K562 (cell line): ENCODE results near the gene CACNA1I. TPM values are rescaled to one million over a fixed set of nuclear protein-coding genes. Genes with fewer than 3 reads are reported as not detected.

ENCODE experiments used
- E2F5 ChIP-seq: sonication (generic); formaldehyde crosslinking; IDR thresholded peaks from 2 replicates; pipeline ENCODE4 v1.8.0; 2022; ENCODE audit warnings: mild to moderate bottlenecking, missing genetic modification reagents
- IFI16 ChIP-seq: fragments of 250-450 bp; sonication (Bioruptor Pico); IDR thresholded peaks from 2 replicates; pipeline ENCODE4 v2.1.2; 2022; ENCODE audit warnings: mild to moderate bottlenecking, inconsistent platforms
- MYC ChIP-seq, 2 experiments: fragments of 250-450 bp in 1 of 2; sonication (Bioruptor Pico) in 1 of 2; IDR thresholded peaks; 2 replicates each; pipeline versions ENCODE4 v1.5.1 to v1.6.1; 2012 to 2021; ENCODE audit warnings: low read depth in 2 of 2, borderline replicate concordance in 1 of 2, improper control_type of control experiment in 1 of 2, low read length in 1 of 2, mild to moderate bottlenecking in 1 of 2, moderate library complexity in 1 of 2
- RCOR1 ChIP-seq, 2 experiments: IDR thresholded peaks; 2 replicates each; pipeline ENCODE4 v1.6.1; 2012; ENCODE audit warnings: low read depth in 2 of 2, low read length in 2 of 2, borderline replicate concordance in 1 of 2, improper control_type of control experiment in 1 of 2
- STAG1 ChIP-seq: sonication (generic); formaldehyde crosslinking; IDR thresholded peaks from 2 replicates; pipeline ENCODE4 v1.5.0; 2020; ENCODE audit warnings: missing genetic modification reagents, borderline replicate concordance
- TEAD1 ChIP-seq, 2 experiments: fragments of 450-650 bp in 1 of 2; sonication (generic) in 1 of 2; formaldehyde crosslinking; IDR thresholded peaks; 2 replicates each; pipeline versions ENCODE4 v1.4.0 to v1.8.0; 2020 to 2022; ENCODE audit warnings: mild to moderate bottlenecking in 2 of 2, missing genetic modification reagents in 1 of 2
- TRIM28 ChIP-seq: fragments of 450-650 bp; IDR thresholded peaks from 2 replicates; pipeline ENCODE4 v1.6.1; 2017
- ZBED1 ChIP-seq: IDR thresholded peaks from 2 replicates; pipeline ENCODE4 v1.6.1; 2014
- ZHX1 ChIP-seq: fragments of 150-350 bp; conservative IDR thresholded peaks from 2 replicates; pipeline ENCODE4 v1.6.1; 2014; ENCODE audit warnings: low read length
- ZNF197 ChIP-seq: fragments of 200-800 bp; sonication (Bioruptor generic); IDR thresholded peaks from 2 replicates; pipeline ENCODE4 v1.6.1; 2016; ENCODE audit warnings: low read depth, missing genetic modification characterization, missing compliant biosample characterization
- ZNF764 ChIP-seq: fragments of 250-450 bp; sonication (Bioruptor Pico); IDR thresholded peaks from 2 replicates; pipeline ENCODE4 v1.4.0; 2020; ENCODE audit warnings: low read depth, mild to moderate bottlenecking, moderate library complexity
- polyA plus RNA-seq, 8 experiments: library from polyadenylated mRNA; depleted of rRNA in 4 of 8; stranded (reverse) in 5 of 8; unstranded in 3 of 8; fragments of >200 nt; fragmentation: Nextera tagmentation in 2 of 8; fragmentation: Illumina TruSeq in 1 of 8; extraction: Ambion mirVana in 2 of 8; extraction: Trizol in 1 of 8; gene quantifications; 2 replicates each; pipeline versions ENCODE4 v1.2.1 to v1.2.3, GENCODE V29; 2011 to 2014; ENCODE audit warnings: inconsistent platforms in 1 of 8, missing spikeins in 1 of 8
- total RNA-seq, 7 experiments: library from RNA; depleted of rRNA in 6 of 7; stranded (reverse); fragments of >200 nt in 6 of 7; fragmentation: Illumina TruSeq in 2 of 7; extraction: Trizol in 2 of 7; gene quantifications; 2 replicates each; pipeline versions ENCODE4 v1.2.1 to v1.2.3, GENCODE V29; 2011 to 2021; ENCODE audit warnings: low replicate concordance in 1 of 7
- TF ChIP-seq, protein P1 (sequence below), 2 experiments: fragments of 150-350 bp in 1 of 2; IDR thresholded peaks; 2 replicates each; pipeline ENCODE4 v1.6.1; 2012 to 2016; ENCODE audit warnings: low read depth in 2 of 2, low read length in 2 of 2, mild to moderate bottlenecking in 1 of 2, moderate library complexity in 1 of 2
- TF ChIP-seq, protein P2 (sequence below): conservative IDR thresholded peaks from 2 replicates; pipeline ENCODE4 v1.6.1; 2011; ENCODE audit warnings: low read depth, mild to moderate bottlenecking, low read length; ENCODE audit not compliant: control insufficient read depth
- TF ChIP-seq, protein P3 (sequence below): sonication (generic); formaldehyde crosslinking; IDR thresholded peaks from 2 replicates; pipeline ENCODE4 v1.9.0; 2022; ENCODE audit warnings: mild to moderate bottlenecking, missing genetic modification reagents

CACNA1I gene
- total and polyA plus RNA-seq, 9 of the 15 experiments (the other 6 are each of a cell fraction or from before 2014, with no cell fraction given): 0.01 to 0.79 (median 0.32) TPM; not detected in 1

DNA sequence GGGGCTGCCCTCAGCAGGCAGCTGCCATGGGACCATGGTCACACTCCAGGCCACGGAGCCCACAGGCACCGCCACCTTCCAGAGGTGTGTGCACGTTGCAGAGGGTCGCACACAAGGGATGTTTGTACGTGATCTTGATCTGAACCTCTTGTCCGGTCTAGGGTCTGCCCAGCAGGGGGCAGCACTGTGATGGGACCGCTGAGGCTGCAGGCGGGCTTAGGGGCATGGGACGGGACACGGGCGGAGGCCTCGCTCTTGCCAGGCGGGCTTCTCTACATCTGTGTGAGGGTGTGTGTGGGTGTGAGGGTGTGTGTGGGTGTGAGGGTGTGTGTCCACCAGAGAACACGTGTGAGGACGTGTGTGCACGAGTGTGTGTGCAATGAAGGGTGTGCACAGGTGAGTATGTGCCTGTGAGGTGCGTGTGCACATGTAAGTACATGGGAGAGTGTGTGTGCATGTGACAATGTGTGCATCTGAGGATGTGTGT lies 52.4 kb downstream of the CACNA1I start (continued):
- TF ChIP-seq, protein P1, sequence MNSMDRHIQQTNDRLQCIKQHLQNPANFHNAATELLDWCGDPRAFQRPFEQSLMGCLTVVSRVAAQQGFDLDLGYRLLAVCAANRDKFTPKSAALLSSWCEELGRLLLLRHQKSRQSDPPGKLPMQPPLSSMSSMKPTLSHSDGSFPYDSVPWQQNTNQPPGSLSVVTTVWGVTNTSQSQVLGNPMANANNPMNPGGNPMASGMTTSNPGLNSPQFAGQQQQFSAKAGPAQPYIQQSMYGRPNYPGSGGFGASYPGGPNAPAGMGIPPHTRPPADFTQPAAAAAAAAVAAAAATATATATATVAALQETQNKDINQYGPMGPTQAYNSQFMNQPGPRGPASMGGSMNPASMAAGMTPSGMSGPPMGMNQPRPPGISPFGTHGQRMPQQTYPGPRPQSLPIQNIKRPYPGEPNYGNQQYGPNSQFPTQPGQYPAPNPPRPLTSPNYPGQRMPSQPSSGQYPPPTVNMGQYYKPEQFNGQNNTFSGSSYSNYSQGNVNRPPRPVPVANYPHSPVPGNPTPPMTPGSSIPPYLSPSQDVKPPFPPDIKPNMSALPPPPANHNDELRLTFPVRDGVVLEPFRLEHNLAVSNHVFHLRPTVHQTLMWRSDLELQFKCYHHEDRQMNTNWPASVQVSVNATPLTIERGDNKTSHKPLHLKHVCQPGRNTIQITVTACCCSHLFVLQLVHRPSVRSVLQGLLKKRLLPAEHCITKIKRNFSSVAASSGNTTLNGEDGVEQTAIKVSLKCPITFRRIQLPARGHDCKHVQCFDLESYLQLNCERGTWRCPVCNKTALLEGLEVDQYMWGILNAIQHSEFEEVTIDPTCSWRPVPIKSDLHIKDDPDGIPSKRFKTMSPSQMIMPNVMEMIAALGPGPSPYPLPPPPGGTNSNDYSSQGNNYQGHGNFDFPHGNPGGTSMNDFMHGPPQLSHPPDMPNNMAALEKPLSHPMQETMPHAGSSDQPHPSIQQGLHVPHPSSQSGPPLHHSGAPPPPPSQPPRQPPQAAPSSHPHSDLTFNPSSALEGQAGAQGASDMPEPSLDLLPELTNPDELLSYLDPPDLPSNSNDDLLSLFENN (IDR thresholded peaks at IDR 0.05; ENCODE audit: low read depth in 2 of 2, low read length in 2 of 2): no peak
- TF ChIP-seq, protein P2, sequence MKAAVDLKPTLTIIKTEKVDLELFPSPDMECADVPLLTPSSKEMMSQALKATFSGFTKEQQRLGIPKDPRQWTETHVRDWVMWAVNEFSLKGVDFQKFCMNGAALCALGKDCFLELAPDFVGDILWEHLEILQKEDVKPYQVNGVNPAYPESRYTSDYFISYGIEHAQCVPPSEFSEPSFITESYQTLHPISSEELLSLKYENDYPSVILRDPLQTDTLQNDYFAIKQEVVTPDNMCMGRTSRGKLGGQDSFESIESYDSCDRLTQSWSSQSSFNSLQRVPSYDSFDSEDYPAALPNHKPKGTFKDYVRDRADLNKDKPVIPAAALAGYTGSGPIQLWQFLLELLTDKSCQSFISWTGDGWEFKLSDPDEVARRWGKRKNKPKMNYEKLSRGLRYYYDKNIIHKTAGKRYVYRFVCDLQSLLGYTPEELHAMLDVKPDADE: no peak
- TF ChIP-seq IFI16: no peak
- TF ChIP-seq MYC (IDR thresholded peaks at IDR 0.05; ENCODE audit: low read depth, low read length): no peak
- no peak for TF ChIP-seq MYC (CRISPR knock-in tag; IDR thresholded peaks at IDR 0.05; ENCODE audit: borderline replicate concordance, low read depth)
- TF ChIP-seq ZNF197 (CRISPR knock-in tag): no peak
- TF ChIP-seq ZHX1: no peak
- TF ChIP-seq, protein P3, sequence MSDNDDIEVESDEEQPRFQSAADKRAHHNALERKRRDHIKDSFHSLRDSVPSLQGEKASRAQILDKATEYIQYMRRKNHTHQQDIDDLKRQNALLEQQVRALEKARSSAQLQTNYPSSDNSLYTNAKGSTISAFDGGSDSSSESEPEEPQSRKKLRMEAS (CRISPR knock-in tag): no peak
- TF ChIP-seq TEAD1 (CRISPR knock-in tag; IDR thresholded peaks at IDR 0.05): no peak
- TF ChIP-seq STAG1 (CRISPR knock-in tag): peak; percentile 69; the same call in 1 of the 2 replicates
- TF ChIP-seq ZNF764 (CRISPR knock-in tag): no peak
- no peak for TF ChIP-seq E2F5 (CRISPR knock-in tag)
- TF ChIP-seq ZBED1: no peak
- 0 out of 4 replicates have a peak, but pooled peaks of 1 of the 2 experiments have one; percentile 14 for TF ChIP-seq RCOR1 (IDR thresholded peaks at IDR 0.05; ENCODE audit: borderline replicate concordance in 1 of 2, low read depth in 2 of 2, low read length in 2 of 2)
- no peak for TF ChIP-seq TRIM28
